Vagina (tissue), 2 donors: Measurements from ENCODE around the gene FUT9. TPM values are rescaled to one million over a fixed set of nuclear protein-coding genes. Genes with fewer than 3 reads are reported as not detected.

Experiments
- DNase-seq, 2 donors: peaks; one replicate each; pipeline ENCODE4 v3.0.0-alpha.2; 2017; ENCODE audit errors: extremely low spot score in 2 of 2
- H3K27ac ChIP-seq: fragments of 200-600 bp; sonication (generic); one replicate; pipeline ENCODE4 v1.5.1; 2019
- H3K27me3 ChIP-seq: fragments of 200-600 bp; sonication (generic); one replicate; pipeline ENCODE4 v1.5.1; 2019
- H3K36me3 ChIP-seq, 2 donors: fragments of 200-600 bp; sonication (generic); one replicate each; pipeline ENCODE4 v1.5.1; 2017 to 2019
- H3K4me1 ChIP-seq: fragments of 200-600 bp; sonication (generic); one replicate; pipeline ENCODE4 v1.5.1; 2019
- H3K4me3 ChIP-seq, 2 donors: fragments of 200-600 bp; sonication (generic); 1 replicate in 1 of 2; 2 replicates in 1 of 2; pipeline ENCODE4 v1.5.1; 2016 to 2019
- H3K9me3 ChIP-seq: fragments of 200-600 bp; sonication (generic); one replicate; pipeline ENCODE4 v1.5.1; 2019
- CTCF ChIP-seq, 3 experiments: fragments of 450-650 bp in 2 of 3; fragments of 200-600 bp in 1 of 3; sonication (generic) in 1 of 3; IDR thresholded peaks; one replicate each; pipeline ENCODE4 v1.5.1; 2017 to 2019; ENCODE audit warnings: antibody characterized with exemption in 3 of 3, mild to moderate bottlenecking in 2 of 3, moderate library complexity in 2 of 3
- POLR2A ChIP-seq, 2 donors: fragments of 450-650 bp; IDR thresholded peaks; one replicate each; pipeline ENCODE4 v1.6.1; 2017; ENCODE audit warnings: antibody characterized with exemption in 2 of 2, mild to moderate bottlenecking in 2 of 2, moderate library complexity in 2 of 2
- POLR2AphosphoS5 ChIP-seq, 2 donors: sonication (generic); formaldehyde crosslinking; IDR thresholded peaks; one replicate each; pipeline ENCODE4 v1.9.0; 2017; ENCODE audit warnings: antibody characterized with exemption in 2 of 2, mild to moderate bottlenecking in 2 of 2, low read depth in 1 of 2; ENCODE audit not compliant: insufficient read depth in 1 of 2
- intact Hi-C: fragments of 100-400 bp; cut with DNase I; formaldehyde crosslinking; loops from one replicate; pipeline ENCODE4 v1.15.1; 2023
- total RNA-seq: library from RNA; depleted of rRNA; stranded (reverse); fragments of >200 nt; gene quantifications from one replicate; pipeline ENCODE4 v1.2.3, GENCODE V29; 2016

The FUT9 gene
- total RNA-seq, 1 donor from 2014 or later = not detected

DNA sequence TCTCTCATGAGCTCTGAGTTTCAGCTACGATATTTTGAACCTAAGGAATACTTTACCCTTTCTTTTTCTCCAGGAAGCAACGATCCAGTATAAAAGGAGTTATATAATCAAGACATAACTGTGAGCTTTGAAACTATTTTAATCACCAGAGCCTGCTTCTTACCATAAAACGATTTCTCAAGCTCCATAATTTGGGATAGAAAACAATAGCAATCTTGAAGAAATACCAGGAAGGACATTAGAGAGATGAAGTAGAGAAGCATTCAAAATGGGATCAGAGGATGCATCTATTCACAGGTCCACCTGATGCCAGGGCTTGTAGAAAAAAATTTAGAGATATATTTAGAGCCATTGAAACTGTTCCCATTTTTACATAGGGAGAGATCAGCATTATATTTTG, 135.9 kb downstream of the FUT9 start:
- intact Hi-C loops = no loop called here
- H3K4me3 ChIP-seq = no peak overlapping the region
- no peak for DNase-seq

DNA sequence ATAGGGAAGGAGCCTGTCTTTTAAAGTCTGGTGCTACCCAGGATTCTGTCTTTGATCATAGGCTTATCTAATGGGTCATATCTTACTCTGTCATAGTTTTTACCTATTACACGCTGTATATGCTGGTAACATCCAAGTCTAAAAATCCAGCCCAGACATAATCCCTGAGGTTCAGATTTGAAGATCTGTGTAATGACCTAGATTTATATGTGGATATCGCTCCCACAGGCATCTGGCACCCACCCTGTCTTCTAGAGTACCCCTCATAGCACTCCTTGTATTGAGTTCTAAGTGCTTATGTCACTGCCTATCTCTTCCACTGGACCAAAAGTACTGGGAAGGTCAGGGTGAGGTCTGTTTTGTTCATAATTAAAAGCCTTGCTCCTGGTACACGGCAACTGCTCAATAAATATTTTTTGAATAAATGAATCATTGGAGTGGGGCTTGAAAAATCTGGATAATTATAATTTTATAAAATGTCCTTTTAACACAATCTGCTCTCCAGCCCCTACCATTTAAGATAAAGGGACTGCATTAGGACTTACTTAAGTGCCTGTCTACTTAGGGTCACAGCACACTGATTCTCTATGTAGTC, 136.4 kb downstream of the FUT9 start:
- no peaks in the 10 kb centered on the region for H3K36me3 ChIP-seq
- H3K4me3 ChIP-seq = no peak overlapping the region
- H3K27me3 ChIP-seq = no peaks in the 10 kb centered on the region
- TF ChIP-seq CTCF (IDR thresholded peaks at IDR 0.05) (no peak), POLR2A (IDR thresholded peaks at IDR 0.05) (no peak), POLR2AphosphoS5 (IDR thresholded peaks at IDR 0.05; ENCODE audit: insufficient read depth in 1 of 2, low read depth in 1 of 2) (no peak)
- no peak overlapping the region for H3K27ac ChIP-seq
- H3K9me3 ChIP-seq = no peaks in the 10 kb centered on the region
- intact Hi-C loops = no loop called here
- H3K4me1 ChIP-seq = no peaks in the 10 kb centered on the region
- no peak for DNase-seq

More for the DNA sequence above, 135.9 kb downstream of the FUT9 start:
- TF ChIP-seq POLR2AphosphoS5 (IDR thresholded peaks at IDR 0.05; ENCODE audit: insufficient read depth in 1 of 2, low read depth in 1 of 2) (no peak), POLR2A (IDR thresholded peaks at IDR 0.05) (no peak), CTCF (IDR thresholded peaks at IDR 0.05) (no peak)
- Histone ChIP-seq H3K27ac (no peak overlapping the region), H3K36me3 (no peaks in the 10 kb centered on the region), H3K9me3 (no peaks in the 10 kb centered on the region), H3K4me1 (no peaks in the 10 kb centered on the region), H3K27me3 (no peaks in the 10 kb centered on the region)

DNA sequence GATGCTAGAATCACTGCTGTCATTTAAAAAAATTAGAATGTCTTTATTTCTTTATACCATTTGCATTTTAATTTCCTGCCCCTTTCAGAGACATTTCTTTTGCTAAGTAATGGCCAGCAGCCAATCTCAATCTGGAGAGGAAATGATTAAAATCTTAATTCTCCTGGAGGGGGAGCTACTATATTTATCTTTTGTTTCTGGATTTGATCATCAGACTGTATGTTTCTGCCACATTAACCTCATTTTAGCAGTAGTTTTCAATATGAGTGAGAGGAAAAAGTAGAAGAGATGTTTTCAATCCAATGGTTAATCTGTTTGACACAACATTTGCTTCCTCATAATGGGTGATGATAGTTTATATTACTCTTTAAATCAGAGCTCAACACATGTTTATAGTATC, 138.0 kb downstream of the FUT9 start:
- intact Hi-C loops = no loop called here
- Histone ChIP-seq H3K9me3 (no peaks in the 10 kb centered on the region), H3K36me3 (no peaks in the 10 kb centered on the region), H3K4me1 (no peaks in the 10 kb centered on the region), H3K27me3 (no peaks in the 10 kb centered on the region), H3K4me3 (no peak overlapping the region), H3K27ac (no peak overlapping the region)
- TF ChIP-seq CTCF (IDR thresholded peaks at IDR 0.05) (no peak), POLR2AphosphoS5 (IDR thresholded peaks at IDR 0.05; ENCODE audit: insufficient read depth in 1 of 2, low read depth in 1 of 2) (no peak), POLR2A (IDR thresholded peaks at IDR 0.05) (no peak)
- no peak for DNase-seq

DNA sequence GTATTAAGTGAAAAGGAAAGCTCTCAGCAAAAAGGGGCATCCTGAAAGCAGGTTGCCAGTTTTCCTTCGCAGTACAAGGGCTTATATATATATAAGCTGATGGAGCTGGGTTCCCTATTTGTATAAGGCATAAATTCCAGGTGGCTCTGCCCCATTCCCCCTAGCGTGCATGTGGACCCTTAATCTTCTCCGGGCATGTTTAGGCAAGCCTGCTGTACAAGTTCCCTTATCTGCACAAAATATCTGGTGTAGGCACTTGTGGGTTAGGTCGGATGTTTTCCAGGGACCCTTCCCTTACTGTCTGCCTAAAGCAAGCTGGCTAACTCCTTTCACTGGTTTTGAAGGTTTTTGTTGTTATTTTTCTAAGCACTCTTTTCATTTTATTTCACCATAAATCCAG, 140.7 kb downstream of the FUT9 start:
- Histone ChIP-seq H3K36me3 (no peaks in the 10 kb centered on the region), H3K4me3 (no peak overlapping the region), H3K27me3 (no peaks in the 10 kb centered on the region), H3K27ac (no peak overlapping the region), H3K9me3 (no peaks in the 10 kb centered on the region), H3K4me1 (no peaks in the 10 kb centered on the region)
- TF ChIP-seq POLR2A (IDR thresholded peaks at IDR 0.05) = no peak
- TF ChIP-seq CTCF (IDR thresholded peaks at IDR 0.05) = no peak
- TF ChIP-seq POLR2AphosphoS5 (IDR thresholded peaks at IDR 0.05; ENCODE audit: insufficient read depth in 1 of 2, low read depth in 1 of 2) = no peak
- intact Hi-C loops = no loop called here
- no peak for DNase-seq

DNA sequence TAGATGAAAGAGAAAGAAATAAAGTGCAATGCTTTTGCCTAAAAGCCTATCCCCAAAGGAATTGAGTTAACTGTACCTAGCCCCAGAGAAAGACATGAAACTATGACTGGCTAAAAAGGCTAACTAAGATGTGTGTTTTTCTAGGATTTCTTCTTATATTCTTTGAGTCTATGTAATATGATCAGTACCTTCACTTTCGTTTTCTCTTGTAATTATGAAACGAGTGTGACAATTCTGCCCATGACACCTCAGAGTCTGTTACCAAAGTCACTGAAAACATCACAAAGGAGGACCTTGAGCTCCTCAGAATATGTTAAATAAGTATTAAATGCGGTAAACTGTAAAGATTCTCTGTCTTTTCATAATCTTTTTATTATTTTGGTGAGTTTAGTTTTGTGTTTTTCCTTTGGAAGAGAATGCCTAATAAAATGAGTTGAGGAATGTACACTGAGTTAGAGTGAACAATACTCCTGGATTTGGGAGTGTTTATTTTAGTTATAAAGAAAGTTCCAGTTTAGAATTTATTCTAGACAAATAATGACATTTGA, 141.3 kb downstream of the FUT9 start:
- intact Hi-C loops = no loop called here
- no peaks in the 10 kb centered on the region for H3K36me3 ChIP-seq
- H3K4me3 ChIP-seq = no peak overlapping the region
- no peaks in the 10 kb centered on the region for H3K4me1 ChIP-seq
- H3K9me3 ChIP-seq = no peaks in the 10 kb centered on the region
- no peaks in the 10 kb centered on the region for H3K27me3 ChIP-seq
- DNase-seq = no peak
- TF ChIP-seq CTCF (IDR thresholded peaks at IDR 0.05) = no peak
- no peak for TF ChIP-seq POLR2AphosphoS5 (IDR thresholded peaks at IDR 0.05; ENCODE audit: insufficient read depth in 1 of 2, low read depth in 1 of 2)
- no peak for TF ChIP-seq POLR2A (IDR thresholded peaks at IDR 0.05)
- H3K27ac ChIP-seq = no peak overlapping the region
